ENCODE measurements around the gene MYLK4. TPM values are rescaled to one million over a fixed set of nuclear protein-coding genes. Genes with fewer than 3 reads are reported as not detected.

The MYLK4 gene
- total and polyA plus RNA-seq, 2 donors (not counting 3 experiments of a cell fraction or from before 2014, with no cell fraction given) = 0.41 to 0.62 TPM

GRCh38 chr6:2766767-2767656 lies 16.3 kb upstream of the MYLK4 start:
- Histone ChIP-seq H2AFZ (ENCODE audit: low read depth, low read length) (no peak overlapping the region), H4K20me1 (replicated peaks; ENCODE audit: control insufficient read depth, extremely low read depth, insufficient read depth, low read length) (peaks cover 6% of the 10 kb centered on the region), H3K9ac (replicated peaks; ENCODE audit: extremely low read depth, insufficient read depth, low read length) (peak overlapping the region; percentile 94), H3K36me3 (ENCODE audit: control insufficient read depth in 2 of 2, extremely low read depth in 1 of 2, insufficient read depth in 2 of 2, low read length in 2 of 2) (no peaks in the 10 kb centered on the region), H3K27ac (ENCODE audit: insufficient read depth, low read depth, low read length) (peak overlapping the region; percentile 73), H3K9me3 (replicated peaks; ENCODE audit: control insufficient read depth, insufficient read depth, low read length) (no peaks in the 10 kb centered on the region), H3K27me3 (ENCODE audit: control insufficient read depth in 2 of 2, insufficient read depth in 2 of 2, low read length in 2 of 2) (no peaks in the 10 kb centered on the region), H3K4me2 (ENCODE audit: insufficient read depth, low read length) (peak overlapping the region; percentile 99), H3K4me1 (ENCODE audit: control insufficient read depth, extremely low read depth, insufficient read depth, low read length) (peaks cover 45% of the 10 kb centered on the region), H3K79me2 (ENCODE audit: control insufficient read depth, insufficient read depth, low read length) (peaks cover 62% of the 10 kb centered on the region), H3K4me3 (replicated peaks in 1 of 3; ENCODE audit: insufficient read depth in 1 of 3, low read depth in 1 of 3, low read length in 3 of 3) (peak overlapping the region; percentile 72 to 98 (median 97)), H3K9me1 (replicated peaks; ENCODE audit: control insufficient read depth, extremely low read depth, insufficient read depth, low read length) (no peaks in the 10 kb centered on the region)
- intact Hi-C loops (cut with micrococcal nuclease) = loop anchor here (1.0 to 5.0 kb wide), 3 partner anchors 16 to 1155 kb away; no protein-coding TSS in a partner anchor
- dilution Hi-C loops (cut with MboI; ENCODE audit: extremely low pct_ligation_motif_present, low sequenced_read_pairs) = no loop called here
- TF ChIP-seq MYC (IDR thresholded peaks at IDR 0.05; ENCODE audit: low read depth, low read length) (no peak), CTCF (IDR thresholded peaks at IDR 0.05; ENCODE audit: extremely low read depth in 1 of 2, insufficient read depth in 1 of 2, low read depth in 1 of 2, low read length in 2 of 2) (no peak), GATA2 (IDR thresholded peaks at IDR 0.05; ENCODE audit: insufficient read depth, insufficient read length, low read depth, low read length) (no peak), POLR2AphosphoS5 (IDR thresholded peaks at IDR 0.05; ENCODE audit: insufficient read depth, low read depth, low read length) (no peak), POLR2A (IDR thresholded peaks at IDR 0.05; ENCODE audit: low read depth, low read length) (no peak), EZH2 (IDR thresholded peaks at IDR 0.05; ENCODE audit: borderline replicate concordance, low read depth, low read length, severe bottlenecking) (no peak), MAX (IDR thresholded peaks at IDR 0.05; ENCODE audit: insufficient read depth, insufficient read length) (no peak), FOS (IDR thresholded peaks at IDR 0.05; ENCODE audit: borderline replicate concordance, insufficient read depth, low read length) (no peak), JUN (IDR thresholded peaks at IDR 0.05; ENCODE audit: borderline replicate concordance, insufficient read depth, insufficient read length, low read depth) (no peak)
- POLR2A ChIA-PET = interaction anchor here (3.9 kb wide), 1 partner anchor 16 kb away, joined by 12 read pairs; no protein-coding TSS in a partner anchor
- FAIRE-seq (peak; percentile 8), DNase-seq (ENCODE audit: low read depth, low spot score) (peak; percentile 59)
- BruUV-seq (replicated peaks) = TSS peak; percentile 23
- CTCF ChIA-PET = interaction anchor here (1.0 to 6.7 kb wide), 5 partner anchors 16 to 185 kb away, joined by 5 to 54 read pairs (median 14); partner anchors contain the start of gene SERPINB1
